OCI-LY3 (cell line): ENCODE results near the gene INF2.

Source experiments
- CTCF ChIP-seq: fragments of 200-600, 300-600 bp; sonication (generic); IDR thresholded peaks from 2 replicates; pipeline ENCODE4 v1.5.1; 2014; ENCODE audit warnings: antibody characterized with exemption, low read length, low read depth
- EZH2phosphoT487 ChIP-seq: fragments of 200-600 bp; shearing (Covaris generic); IDR thresholded peaks from 2 replicates; pipeline ENCODE4 v1.6.1; 2018; ENCODE audit warnings: antibody characterized with exemption, mixed run types, low read depth

DNA sequence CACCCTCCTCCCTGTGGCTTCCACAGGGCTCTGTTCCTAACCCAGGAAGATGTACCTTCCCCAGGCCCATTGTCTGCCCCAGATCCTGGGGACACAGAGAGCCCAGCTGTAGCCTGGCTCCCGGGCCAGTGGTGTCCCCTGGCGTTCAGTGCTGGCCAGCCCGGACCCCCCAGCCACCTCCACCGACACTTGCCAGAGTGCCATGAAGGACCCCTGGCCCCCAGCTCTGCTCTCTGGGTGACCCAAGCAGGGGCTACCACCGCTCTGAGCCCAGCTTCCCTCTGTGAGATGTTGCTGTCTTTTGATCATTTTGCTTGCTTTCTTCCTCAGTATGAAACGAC lies 6.2 kb downstream of the INF2 start:
- TF ChIP-seq CTCF (no peak), EZH2phosphoT487 (no peak)
